ENCODE measurements around the gene MSANTD2. TPM values are rescaled to one million over a fixed set of nuclear protein-coding genes. Genes with fewer than 3 reads are reported as not detected.

Gene MSANTD2
- total and polyA plus RNA-seq, 2 experiments from 2014 or later: 18.7 to 34.4 TPM

DNA sequence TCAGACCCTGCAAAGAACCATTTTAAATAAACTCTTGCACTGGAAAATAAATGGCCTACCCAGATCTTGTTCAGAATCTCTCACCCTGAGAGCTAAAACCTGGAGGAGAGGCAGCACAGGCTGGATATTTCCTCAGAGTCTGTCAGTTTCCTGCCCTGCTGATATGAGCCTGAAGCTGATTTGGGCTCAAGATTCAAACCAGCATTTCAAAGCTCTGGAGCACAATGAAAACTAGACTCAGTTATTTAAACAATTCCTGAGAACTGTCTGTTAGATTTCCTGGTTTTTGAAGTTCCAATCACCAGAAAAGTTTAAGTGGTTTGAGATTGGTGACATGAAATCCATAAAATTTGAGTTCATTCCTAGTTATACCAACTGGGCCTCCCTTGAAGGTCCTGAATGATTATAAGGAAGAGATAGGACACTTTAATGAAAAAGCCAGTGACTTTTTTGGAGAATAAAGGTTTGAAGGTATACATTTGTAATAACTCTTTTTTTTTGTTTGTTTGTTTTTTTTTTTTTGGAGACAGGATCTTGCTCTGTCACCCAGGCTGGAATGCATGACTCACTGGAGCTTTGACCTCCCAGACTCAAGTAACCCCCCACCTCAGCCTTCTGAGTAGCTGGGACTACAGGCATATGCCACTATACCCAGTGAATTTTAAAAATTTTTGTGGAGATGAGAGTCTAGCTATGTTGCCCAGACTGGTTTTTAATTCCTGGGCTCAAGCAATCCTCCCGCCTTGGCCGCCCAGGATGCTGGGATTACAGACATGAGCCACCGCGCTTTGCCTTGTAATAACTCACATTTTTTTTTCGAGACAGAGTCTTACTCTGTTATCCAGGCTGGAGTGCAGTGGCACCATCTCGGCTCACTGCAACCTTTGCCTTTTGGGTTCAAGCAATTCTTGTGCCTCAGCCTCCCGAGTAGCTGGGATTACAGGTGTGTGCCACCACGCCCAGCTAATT, 30.1 kb downstream of the MSANTD2 start:
- H3K36me3 Mint-ChIP-seq (ENCODE audit: low read depth): peaks cover 49% of the 10 kb centered on the region
- Histone ChIP-seq H3K27ac (ENCODE audit: low read depth) (no peak overlapping the region), H3K4me2 (no peak overlapping the region), H3K4me3 (no peak overlapping the region), H4K20me1 (replicated peaks; ENCODE audit: insufficient read depth) (peaks cover 22% of the 10 kb centered on the region), H3K27me3 (ENCODE audit: insufficient read depth) (no peaks in the 10 kb centered on the region), H3K9me2 (ENCODE audit: insufficient read depth) (no peaks in the 10 kb centered on the region), H3K79me2 (replicated peaks; ENCODE audit: insufficient read depth) (peaks cover 13% of the 10 kb centered on the region), H3K4me1 (ENCODE audit: insufficient read depth) (no peaks in the 10 kb centered on the region), H2AFZ (no peak overlapping the region), H3K36me3 (ENCODE audit: insufficient read depth) (peaks cover 5% of the 10 kb centered on the region; the same call in 1 of the 2 replicates), H3F3A (replicated peaks; ENCODE audit: low read depth) (no peaks in the 10 kb centered on the region)
- no peak for DNase-seq (ENCODE audit: low spot score)
- H3K9me3 Mint-ChIP-seq: no peaks in the 10 kb centered on the region
- no peak for TF ChIP-seq ZNF462 (CRISPR knock-in tag; IDR thresholded peaks at IDR 0.05)
- TF ChIP-seq EZH2phosphoT487 (IDR thresholded peaks at IDR 0.05; ENCODE audit: unreplicated experiment): no peak
- no peak for TF ChIP-seq POLR2AphosphoS5 (IDR thresholded peaks at IDR 0.05; ENCODE audit: low read depth)
- no peak for TF ChIP-seq JUNB (IDR thresholded peaks at IDR 0.05; ENCODE audit: unreplicated experiment)
- TF ChIP-seq NANOG (IDR thresholded peaks at IDR 0.05; ENCODE audit: borderline replicate concordance): no peak
- TF ChIP-seq, protein P1, sequence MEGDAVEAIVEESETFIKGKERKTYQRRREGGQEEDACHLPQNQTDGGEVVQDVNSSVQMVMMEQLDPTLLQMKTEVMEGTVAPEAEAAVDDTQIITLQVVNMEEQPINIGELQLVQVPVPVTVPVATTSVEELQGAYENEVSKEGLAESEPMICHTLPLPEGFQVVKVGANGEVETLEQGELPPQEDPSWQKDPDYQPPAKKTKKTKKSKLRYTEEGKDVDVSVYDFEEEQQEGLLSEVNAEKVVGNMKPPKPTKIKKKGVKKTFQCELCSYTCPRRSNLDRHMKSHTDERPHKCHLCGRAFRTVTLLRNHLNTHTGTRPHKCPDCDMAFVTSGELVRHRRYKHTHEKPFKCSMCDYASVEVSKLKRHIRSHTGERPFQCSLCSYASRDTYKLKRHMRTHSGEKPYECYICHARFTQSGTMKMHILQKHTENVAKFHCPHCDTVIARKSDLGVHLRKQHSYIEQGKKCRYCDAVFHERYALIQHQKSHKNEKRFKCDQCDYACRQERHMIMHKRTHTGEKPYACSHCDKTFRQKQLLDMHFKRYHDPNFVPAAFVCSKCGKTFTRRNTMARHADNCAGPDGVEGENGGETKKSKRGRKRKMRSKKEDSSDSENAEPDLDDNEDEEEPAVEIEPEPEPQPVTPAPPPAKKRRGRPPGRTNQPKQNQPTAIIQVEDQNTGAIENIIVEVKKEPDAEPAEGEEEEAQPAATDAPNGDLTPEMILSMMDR (conservative IDR thresholded peaks at IDR 0.05; ENCODE audit: low read depth in 2 of 2): no peak
- TF ChIP-seq ETS1 (IDR thresholded peaks at IDR 0.05): no peak
- TF ChIP-seq, protein P2, sequence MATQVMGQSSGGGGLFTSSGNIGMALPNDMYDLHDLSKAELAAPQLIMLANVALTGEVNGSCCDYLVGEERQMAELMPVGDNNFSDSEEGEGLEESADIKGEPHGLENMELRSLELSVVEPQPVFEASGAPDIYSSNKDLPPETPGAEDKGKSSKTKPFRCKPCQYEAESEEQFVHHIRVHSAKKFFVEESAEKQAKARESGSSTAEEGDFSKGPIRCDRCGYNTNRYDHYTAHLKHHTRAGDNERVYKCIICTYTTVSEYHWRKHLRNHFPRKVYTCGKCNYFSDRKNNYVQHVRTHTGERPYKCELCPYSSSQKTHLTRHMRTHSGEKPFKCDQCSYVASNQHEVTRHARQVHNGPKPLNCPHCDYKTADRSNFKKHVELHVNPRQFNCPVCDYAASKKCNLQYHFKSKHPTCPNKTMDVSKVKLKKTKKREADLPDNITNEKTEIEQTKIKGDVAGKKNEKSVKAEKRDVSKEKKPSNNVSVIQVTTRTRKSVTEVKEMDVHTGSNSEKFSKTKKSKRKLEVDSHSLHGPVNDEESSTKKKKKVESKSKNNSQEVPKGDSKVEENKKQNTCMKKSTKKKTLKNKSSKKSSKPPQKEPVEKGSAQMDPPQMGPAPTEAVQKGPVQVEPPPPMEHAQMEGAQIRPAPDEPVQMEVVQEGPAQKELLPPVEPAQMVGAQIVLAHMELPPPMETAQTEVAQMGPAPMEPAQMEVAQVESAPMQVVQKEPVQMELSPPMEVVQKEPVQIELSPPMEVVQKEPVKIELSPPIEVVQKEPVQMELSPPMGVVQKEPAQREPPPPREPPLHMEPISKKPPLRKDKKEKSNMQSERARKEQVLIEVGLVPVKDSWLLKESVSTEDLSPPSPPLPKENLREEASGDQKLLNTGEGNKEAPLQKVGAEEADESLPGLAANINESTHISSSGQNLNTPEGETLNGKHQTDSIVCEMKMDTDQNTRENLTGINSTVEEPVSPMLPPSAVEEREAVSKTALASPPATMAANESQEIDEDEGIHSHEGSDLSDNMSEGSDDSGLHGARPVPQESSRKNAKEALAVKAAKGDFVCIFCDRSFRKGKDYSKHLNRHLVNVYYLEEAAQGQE (IDR thresholded peaks at IDR 0.05; ENCODE audit: unreplicated experiment): no peak
- no peak for ATAC-seq
- H3K27ac Mint-ChIP-seq: no peak overlapping the region
- no peaks in the 10 kb centered on the region for H3K4me1 Mint-ChIP-seq
- H3K27me3 Mint-ChIP-seq (ENCODE audit: insufficient read depth, low read depth, poor library complexity): peaks cover 2% of the 10 kb centered on the region
- H3K4me3 Mint-ChIP-seq: no peak overlapping the region
